A673 (cell line): ENCODE results near the gene GALNS. TPM values are rescaled to one million over a fixed set of nuclear protein-coding genes. Genes with fewer than 3 reads are reported as not detected.

Experiments
- BruUV-seq: library from RNA; stranded (reverse); fragments of 400-500 nt; replicated peaks from 2 replicates; lab custom pipeline; 2021; lab: Mats Ljungman, UMichigan
- CTCF ChIA-PET: fragments of 300-600 bp; sonication (Branson Sonifier 250); formaldehyde crosslinking; loops from one replicate; lab custom pipeline; 2022; ENCODE audit warnings: antibody characterized with exemption; lab: Charles Lee
- POLR2A ChIA-PET: fragments of 300-600 bp; sonication (Branson Sonifier 250); formaldehyde crosslinking; loops from one replicate; lab custom pipeline; 2022; ENCODE audit warnings: antibody characterized with exemption; ENCODE audit not compliant: low non-redundant PET; lab: Charles Lee
- DNase-seq: peaks from one replicate; pipeline ENCODE4 v3.0.0-alpha.2; 2015; ENCODE audit warnings: low spot score
- H3K27ac ChIP-seq: fragments of 200-600 bp; sonication (generic); 2 replicates; pipeline ENCODE4 v1.5.1; 2016; ENCODE audit warnings: mixed run types, low read depth, mild to moderate bottlenecking, mixed read lengths, antibody characterized with exemption, low read length; ENCODE audit not compliant: poor library complexity, severe bottlenecking
- H3K27me3 ChIP-seq: fragments of 200-600 bp; sonication (generic); replicated peaks from 2 replicates; pipeline ENCODE4 v1.6.1; 2017; ENCODE audit warnings: mixed run types, low read depth, mild to moderate bottlenecking, mixed read lengths, antibody characterized with exemption, low read length; ENCODE audit not compliant: insufficient read depth, poor library complexity
- H3K36me3 ChIP-seq: fragments of 200-600 bp; sonication (generic); 2 replicates; pipeline ENCODE4 v1.6.1; 2016; ENCODE audit warnings: mixed run types, mild to moderate bottlenecking, mixed read lengths, antibody characterized with exemption, low read length; ENCODE audit not compliant: insufficient read depth, poor library complexity, severe bottlenecking
- H3K4me1 ChIP-seq: fragments of 200-600 bp; sonication (generic); 2 replicates; pipeline ENCODE4 v1.6.1; 2017; ENCODE audit warnings: mixed run types, mild to moderate bottlenecking, mixed read lengths, antibody characterized with exemption, low read length; ENCODE audit not compliant: insufficient read depth, poor library complexity, severe bottlenecking
- H3K4me3 ChIP-seq: fragments of 200-600 bp; sonication (generic); 2 replicates; pipeline ENCODE4 v1.5.1; 2016; ENCODE audit warnings: low read depth, mixed run types, mild to moderate bottlenecking, mixed read lengths, low read length; ENCODE audit not compliant: poor library complexity, severe bottlenecking
- H3K9me3 ChIP-seq: fragments of 200-600 bp; sonication (generic); 2 replicates; pipeline ENCODE4 v1.6.1; 2016; ENCODE audit warnings: mixed run types, low read depth, mild to moderate bottlenecking, mixed read lengths, antibody characterized with exemption, low read length; ENCODE audit not compliant: poor library complexity, severe bottlenecking
- CTCF ChIP-seq: fragments of 300-800, 200-600 bp; sonication (generic); conservative IDR thresholded peaks from 2 replicates; pipeline ENCODE4 v1.5.1; 2017; ENCODE audit warnings: low read depth, mild to moderate bottlenecking, antibody characterized with exemption, low read length, moderate library complexity, mixed read lengths
- EZH2 ChIP-seq: fragments of 200-600 bp; sonication (generic); IDR thresholded peaks from 2 replicates; pipeline ENCODE4 v1.6.1; 2017; ENCODE audit warnings: borderline replicate concordance, low read depth, mild to moderate bottlenecking, mixed read lengths, antibody characterized with exemption, low read length; ENCODE audit not compliant: poor library complexity, severe bottlenecking
- intact Hi-C: fragments of 100-400 bp; cut with micrococcal nuclease; formaldehyde crosslinking; loops from one replicate; pipeline ENCODE4 v1.10.0; 2022; ENCODE audit not compliant: unreplicated experiment
- total RNA-seq: library from RNA; stranded (reverse); gene quantifications from 2 replicates; pipeline ENCODE4 v1.2.3, GENCODE V29; 2021

GALNS gene
- total RNA-seq, 1 experiment from 2014 or later: 54.8 TPM

GRCh38 chr16:88819126-88819525, 37.6 kb downstream of the GALNS start:
- no peak overlapping the region for H3K4me3 ChIP-seq
- H3K4me1 ChIP-seq: no peaks in the 10 kb centered on the region
- no peaks in the 10 kb centered on the region for H3K36me3 ChIP-seq
- intact Hi-C loops: no loop called here
- no peak overlapping the region for H3K27ac ChIP-seq
- no TSS peak for BruUV-seq
- H3K27me3 ChIP-seq: no peaks in the 10 kb centered on the region
- CTCF ChIA-PET: no interaction called here
- no peaks in the 10 kb centered on the region for H3K9me3 ChIP-seq
- TF ChIP-seq CTCF: no peak
- no peak for TF ChIP-seq EZH2
- no peak for DNase-seq
- POLR2A ChIA-PET: no interaction called here

- TF ChIP-seq EZH2 (no peak), CTCF (no peak)
- CTCF ChIA-PET: no interaction called here
- intact Hi-C loops: no loop called here
- no peaks in the 10 kb centered on the region for H3K9me3 ChIP-seq
- H3K36me3 ChIP-seq: no peaks in the 10 kb centered on the region
- no peak for DNase-seq
- no TSS peak for BruUV-seq
- no peak overlapping the region for H3K27ac ChIP-seq
- H3K27me3 ChIP-seq: no peaks in the 10 kb centered on the region
- H3K4me1 ChIP-seq: no peaks in the 10 kb centered on the region
- POLR2A ChIA-PET: no interaction called here
- H3K4me3 ChIP-seq: no peak overlapping the region
These were observed 38.2 kb downstream of the GALNS start for GRCh38 chr16:88818575-88818874.

GRCh38 chr16:88817785-88818574, 38.8 kb downstream of the GALNS start:
- ChIA-PET POLR2A (interaction anchor here (0.7 kb wide), 1 partner anchor 10 kb away, joined by 6 read pairs; no protein-coding TSS in a partner anchor), CTCF (no interaction called here)
- H3K4me3 ChIP-seq: no peak overlapping the region
- no peak for DNase-seq
- intact Hi-C loops: no loop called here
- no peaks in the 10 kb centered on the region for H3K4me1 ChIP-seq
- BruUV-seq: no TSS peak
- H3K27me3 ChIP-seq: no peaks in the 10 kb centered on the region
- TF ChIP-seq EZH2: no peak
- TF ChIP-seq CTCF: no peak
- no peak overlapping the region for H3K27ac ChIP-seq
- H3K9me3 ChIP-seq: no peaks in the 10 kb centered on the region
- no peaks in the 10 kb centered on the region for H3K36me3 ChIP-seq
